KOPT-K1 (cell line): ENCODE measurements around the gene RIN1.

Source experiments
- H3K27ac ChIP-seq: fragments of 200-600 bp; sonication (generic); 2 replicates; pipeline ENCODE4 v1.5.1; 2016; ENCODE audit warnings: antibody characterized with exemption, mild to moderate bottlenecking, low read depth, low read length; ENCODE audit not compliant: poor library complexity, severe bottlenecking
- H3K36me3 ChIP-seq: fragments of 200-600 bp; sonication (generic); 2 replicates; pipeline ENCODE4 v1.5.1; 2017; ENCODE audit warnings: antibody characterized with exemption, mild to moderate bottlenecking, low read length, moderate library complexity; ENCODE audit not compliant: insufficient read depth
- H3K9me3 ChIP-seq: fragments of 200-600 bp; sonication (generic); 2 replicates; pipeline ENCODE4 v1.5.1; 2017; ENCODE audit warnings: antibody characterized with exemption, low read length, mild to moderate bottlenecking; ENCODE audit not compliant: insufficient read depth, poor library complexity, severe bottlenecking

The RIN1 gene

GRCh38 chr11:66289548-66290329, 46.5 kb downstream of the RIN1 start:
- no peaks in the 10 kb centered on the region for H3K9me3 ChIP-seq
- H3K27ac ChIP-seq: peak overlapping the region; percentile 39
- H3K36me3 ChIP-seq: peaks cover 8% of the 10 kb centered on the region; the same call in 1 of the 2 replicates

DNA sequence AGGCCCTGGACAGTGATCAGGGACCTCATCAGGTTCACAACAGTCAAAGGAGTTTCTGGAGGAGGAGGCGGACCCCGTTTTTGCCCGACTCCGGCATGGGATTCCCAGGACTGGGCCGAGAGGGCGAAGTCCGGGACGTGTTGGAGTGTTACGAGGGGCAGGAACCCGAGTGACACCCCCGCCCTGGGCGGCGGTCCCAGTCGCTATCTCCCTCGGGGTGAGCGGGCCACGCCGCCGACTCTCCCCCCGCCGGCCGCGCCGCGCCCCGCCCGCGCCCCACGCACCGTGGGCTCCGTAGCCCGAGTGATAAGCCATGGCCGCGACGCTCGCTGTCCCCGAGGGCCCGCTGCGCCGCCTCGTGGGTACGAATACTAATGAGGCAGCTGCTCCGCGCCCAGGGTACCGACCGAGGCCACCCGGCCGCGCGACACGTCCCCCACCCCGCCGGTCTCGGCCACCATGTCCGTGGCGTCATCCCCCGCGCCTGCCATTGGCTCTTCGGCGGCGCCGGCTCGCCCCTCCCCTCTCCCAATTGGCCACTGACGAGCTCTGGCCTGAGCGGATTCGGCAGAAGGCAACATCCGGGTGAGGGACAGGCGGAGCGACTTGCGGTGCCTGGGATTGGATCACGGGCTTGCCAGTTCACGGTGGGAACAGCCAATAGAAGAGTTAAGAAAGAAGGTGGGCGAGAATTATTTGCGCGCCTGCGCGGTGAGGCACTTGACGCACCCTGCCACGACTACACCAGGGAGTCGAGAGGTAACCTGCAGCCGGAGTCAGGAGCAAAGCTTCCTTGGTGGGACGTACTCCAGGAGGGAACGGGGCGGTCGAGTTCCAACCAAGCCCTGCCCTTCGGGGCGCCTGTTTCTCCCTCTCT, 47.3 kb downstream of the RIN1 start, which contains the start of gene YIF1A:
TSS of gene YIF1A (minus strand) at position 473 of the 877 bp plus-strand sequence. CDS start at position 315, 158 bp downstream.
- Histone ChIP-seq H3K27ac (peak within 1 kb of the TSS; percentile 69), H3K36me3 (peaks cover 13% of the 10 kb centered on the region; the same call in 1 of the 2 replicates), H3K9me3 (no peaks in the 10 kb centered on the region)

DNA sequence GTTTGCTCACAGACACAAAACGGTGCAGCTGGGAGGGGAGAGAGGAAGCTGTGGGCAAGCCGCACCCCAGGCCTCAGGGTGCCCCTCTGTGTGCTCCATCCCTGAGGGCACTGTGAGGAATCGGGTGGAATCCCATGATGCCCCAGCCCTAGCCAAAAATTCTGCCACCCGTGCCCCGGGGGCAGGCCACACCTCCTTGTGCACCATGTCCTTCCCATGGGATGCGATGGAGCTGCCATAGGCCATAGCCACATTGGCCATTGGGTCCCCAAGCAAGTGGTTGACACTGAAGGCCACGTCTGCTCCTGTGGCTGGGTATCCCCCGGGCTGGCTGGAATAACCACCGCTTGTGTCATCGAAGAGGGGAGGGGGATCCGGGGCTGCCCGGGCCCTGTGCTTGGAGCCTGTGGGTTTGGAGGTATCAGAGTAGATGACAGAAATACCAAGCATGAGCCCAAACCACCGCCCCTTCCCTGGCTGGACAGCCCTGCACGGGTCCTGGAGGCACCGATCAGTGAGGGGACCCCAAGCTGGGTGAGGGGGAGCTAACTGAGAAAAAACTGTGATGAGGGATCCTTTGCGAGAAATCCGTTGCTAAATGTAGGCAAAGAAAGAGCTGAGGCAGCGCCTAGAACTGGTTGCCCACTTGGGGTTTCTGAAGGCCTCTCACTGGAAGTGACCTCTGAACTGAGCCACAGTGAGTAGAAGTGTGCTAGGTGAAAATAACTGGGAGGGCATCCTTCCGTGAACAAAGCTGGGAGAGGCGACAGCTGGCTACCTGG, 48.2 kb downstream of the RIN1 start:
- no peaks in the 10 kb centered on the region for H3K9me3 ChIP-seq
- H3K36me3 ChIP-seq: peaks cover 13% of the 10 kb centered on the region; the same call in 1 of the 2 replicates
- peak overlapping the region; percentile 69 for H3K27ac ChIP-seq

GRCh38 chr11:66287211-66287888, 48.9 kb downstream of the RIN1 start:
- peaks cover 13% of the 10 kb centered on the region; the same call in 1 of the 2 replicates for H3K36me3 ChIP-seq
- peak overlapping the region; percentile 69 for H3K27ac ChIP-seq
- no peaks in the 10 kb centered on the region for H3K9me3 ChIP-seq

DNA sequence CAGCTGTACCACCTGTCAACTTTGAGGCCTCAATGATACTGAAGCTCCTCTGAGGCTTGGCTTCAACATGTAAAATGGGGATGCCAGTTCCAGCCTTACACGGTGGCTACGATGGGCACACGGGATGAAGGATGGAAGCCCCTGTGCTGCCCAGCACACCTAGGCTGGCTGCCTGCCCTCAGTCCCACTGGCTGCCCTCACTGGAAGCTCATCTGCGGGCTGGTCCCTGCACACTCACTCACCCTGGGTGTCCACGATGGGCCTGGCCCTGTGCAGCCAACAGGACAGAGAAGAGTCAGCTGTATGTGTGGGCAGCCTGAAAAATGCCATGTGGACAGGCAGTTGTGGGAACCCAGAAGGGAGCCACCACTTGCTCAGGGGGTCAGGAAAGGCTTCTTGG, 49.5 kb downstream of the RIN1 start:
- Histone ChIP-seq H3K9me3 (no peaks in the 10 kb centered on the region), H3K36me3 (peaks cover 13% of the 10 kb centered on the region; the same call in 1 of the 2 replicates), H3K27ac (no peak overlapping the region)

DNA sequence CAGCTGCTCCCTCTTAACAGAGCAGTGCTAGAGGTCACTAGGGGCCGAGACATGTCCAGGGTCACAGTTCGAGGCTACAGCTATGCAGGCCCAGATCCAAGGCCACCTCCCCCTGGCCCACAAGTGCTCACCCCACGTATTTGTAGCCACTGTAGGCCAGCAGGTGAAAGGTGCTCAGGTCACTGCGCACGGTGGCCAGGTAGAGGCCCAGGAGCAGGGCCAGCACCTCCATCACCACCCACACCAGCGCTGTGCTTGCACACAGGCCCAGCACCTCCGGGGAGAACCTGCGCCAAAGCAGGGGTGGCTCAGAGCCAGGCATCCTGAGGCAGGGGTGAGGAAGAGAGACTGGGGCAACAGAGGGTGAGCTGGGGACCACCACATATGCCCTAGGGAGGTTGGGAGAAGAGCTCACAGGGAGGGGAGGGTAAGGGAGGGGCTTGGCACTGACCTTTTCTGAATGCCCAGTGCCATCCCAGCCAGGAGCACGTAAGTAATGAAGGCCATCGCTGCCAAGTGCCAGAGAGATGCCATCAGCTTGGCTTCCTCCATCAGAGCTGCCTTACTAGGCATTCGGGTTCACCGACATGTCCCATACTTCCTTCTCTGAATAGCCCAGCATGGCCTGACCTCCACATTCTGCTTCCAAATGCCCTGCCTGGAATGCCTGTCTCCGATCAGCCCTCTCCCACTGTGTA, 50.8 kb downstream of the RIN1 start:
- Histone ChIP-seq H3K9me3 (no peaks in the 10 kb centered on the region), H3K36me3 (peaks cover 13% of the 10 kb centered on the region; the same call in 1 of the 2 replicates), H3K27ac (no peak overlapping the region)

DNA sequence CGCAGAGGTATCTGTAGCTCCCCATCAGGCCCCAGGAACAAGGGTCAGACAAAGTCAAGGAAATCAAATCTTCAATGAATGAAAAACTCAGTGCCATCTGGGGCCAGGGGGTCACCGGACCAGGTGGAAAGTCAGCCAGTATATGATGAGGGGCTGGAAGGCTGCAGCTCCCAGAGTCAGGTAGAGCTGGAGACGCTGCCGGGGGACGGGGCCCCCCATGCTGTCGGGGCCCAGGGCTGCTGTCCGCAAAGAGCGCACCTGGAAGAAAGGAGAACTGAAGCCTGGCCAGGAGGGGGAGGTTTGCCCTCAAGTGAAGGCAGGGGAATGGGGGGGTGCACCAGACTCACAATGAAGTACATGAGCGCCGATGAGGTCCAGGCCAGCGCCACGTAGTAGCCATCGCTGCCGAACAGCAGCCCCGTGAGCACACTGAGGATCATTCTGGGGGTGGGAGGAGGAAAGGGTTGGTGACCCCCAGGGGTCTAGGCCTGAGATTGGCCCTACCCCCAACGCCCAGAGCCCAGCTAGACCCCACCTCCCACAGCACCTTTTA, 51.6 kb downstream of the RIN1 start:
- H3K36me3 ChIP-seq: peaks cover 13% of the 10 kb centered on the region; the same call in 1 of the 2 replicates
- no peak overlapping the region for H3K27ac ChIP-seq
- H3K9me3 ChIP-seq: no peaks in the 10 kb centered on the region

DNA sequence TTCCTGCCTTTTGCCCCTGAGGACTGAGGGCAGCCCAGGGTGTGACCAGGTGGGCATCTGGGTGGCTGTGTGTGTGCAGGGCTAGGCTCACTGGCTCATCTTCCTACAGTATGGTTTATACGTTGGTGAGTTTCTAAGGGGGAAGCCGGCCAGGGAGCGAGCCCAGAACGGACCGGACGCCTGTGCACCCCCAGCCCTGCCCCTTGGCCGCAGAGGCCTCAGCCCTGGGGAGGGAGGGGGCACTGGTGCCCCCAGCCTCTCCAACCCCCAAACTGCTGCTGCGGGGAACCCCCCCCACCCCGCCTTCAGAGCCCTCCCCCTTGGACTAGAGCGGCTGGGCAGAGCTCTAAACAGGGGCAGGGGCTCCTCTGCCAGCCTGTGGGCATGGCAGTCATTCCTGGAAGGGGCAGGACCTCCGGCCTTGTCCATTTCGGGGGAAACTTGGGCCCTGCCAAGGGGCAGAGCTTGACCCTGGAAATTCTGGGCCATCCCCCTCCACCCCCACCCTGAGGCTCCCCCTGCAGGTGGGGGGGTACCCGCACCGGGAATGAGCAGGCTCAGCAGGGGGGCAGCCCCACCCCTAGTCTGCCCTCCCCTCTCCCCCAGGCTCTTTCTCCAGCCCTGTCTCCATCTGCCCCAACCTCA, 52.7 kb downstream of the RIN1 start:
- no peak overlapping the region for H3K27ac ChIP-seq
- H3K36me3 ChIP-seq: peaks cover 13% of the 10 kb centered on the region; the same call in 1 of the 2 replicates
- H3K9me3 ChIP-seq: no peaks in the 10 kb centered on the region

- Histone ChIP-seq H3K27ac (no peak overlapping the region), H3K36me3 (peaks cover 13% of the 10 kb centered on the region; the same call in 1 of the 2 replicates), H3K9me3 (no peaks in the 10 kb centered on the region)
Observed at GRCh38 chr11:66282468-66283455, 53.5 kb downstream of the RIN1 start.
